GM21737 (cell line): ENCODE data around the gene SIX6.

Experiments
- ATAC-seq: cut with Tn5 transposase; IDR thresholded peaks from one replicate; pipeline ENCODE4 v1.9.1; 2021; ENCODE audit warnings: mild to moderate bottlenecking, moderate library complexity; ENCODE audit not compliant: unreplicated experiment

SIX6 gene

GRCh38 chr14:60512973-60513571, 4.1 kb downstream of the SIX6 start:
- ATAC-seq = no peak

GRCh38 chr14:60514378-60514740, 5.4 kb downstream of the SIX6 start:
- no peak for ATAC-seq

GRCh38 chr14:60514741-60515491, 6.0 kb downstream of the SIX6 start:
- ATAC-seq = no peak

- ATAC-seq = no peak
Observed at GRCh38 chr14:60515511-60516289, 6.8 kb downstream of the SIX6 start.

GRCh38 chr14:60532442-60532841, 23.5 kb downstream of the SIX6 start:
- no peak for ATAC-seq

GRCh38 chr14:60537663-60538062, 28.7 kb downstream of the SIX6 start:
- no peak for ATAC-seq

GRCh38 chr14:60544659-60545058, 35.7 kb downstream of the SIX6 start:
- no peak for ATAC-seq

- ATAC-seq = no peak
Observed at GRCh38 chr14:60553808-60554207, 44.9 kb downstream of the SIX6 start.

- ATAC-seq = peak; percentile 73
Observed at GRCh38 chr14:60561845-60562746, 53.1 kb downstream of the SIX6 start.
